Right atrium auricular region (tissue), 2 donors: ENCODE results near the gene DIP2B. TPM values are rescaled to one million over a fixed set of nuclear protein-coding genes. Genes with fewer than 3 reads are reported as not detected.

ENCODE experiments used
- DNase-seq: peaks from one replicate; pipeline ENCODE4 v3.0.0-alpha.2; 2019; ENCODE audit warnings: low spot score
- H3K27ac ChIP-seq, 2 donors: fragments of 200-600 bp; sonication (generic); 1 replicate in 1 of 2; 2 replicates in 1 of 2; pipeline ENCODE4 v1.5.1; 2016 to 2019
- H3K27me3 ChIP-seq, 2 donors: fragments of 200-600 bp; sonication (generic); one replicate each; pipeline versions ENCODE4 v1.5.1 to v1.6.0; 2017 to 2019
- H3K36me3 ChIP-seq: fragments of 200-600 bp; sonication (generic); one replicate; pipeline ENCODE4 v1.5.1; 2016
- H3K4me1 ChIP-seq, 2 donors: fragments of 200-600 bp; sonication (generic); one replicate each; pipeline versions ENCODE4 v1.5.1 to v1.6.0; 2017 to 2019
- H3K4me3 ChIP-seq, 2 donors: fragments of 200-600 bp; sonication (generic); 1 replicate in 1 of 2; 2 replicates in 1 of 2; pipeline ENCODE4 v1.5.1; 2017 to 2019; ENCODE audit warnings: mild to moderate bottlenecking in 1 of 2, moderate library complexity in 1 of 2
- H3K9me3 ChIP-seq, 2 donors: fragments of 200-600 bp; sonication (generic); one replicate each; pipeline ENCODE4 v1.5.1; 2019
- CTCF ChIP-seq, 2 donors: fragments of 200-600 bp; sonication (generic); IDR thresholded peaks; one replicate each; pipeline ENCODE4 v1.5.1; 2019; ENCODE audit warnings: antibody characterized with exemption in 2 of 2
- total RNA-seq, 2 donors: library from RNA; depleted of rRNA; stranded (reverse); fragments of >200 nt; gene quantifications; one replicate each; pipeline ENCODE4 v1.1.0, GENCODE V29; 2016

The DIP2B gene
- total RNA-seq, 2 donors from 2014 or later, result 11.6 to 15.2 TPM

GRCh38 chr12:50614167-50614759, 109.5 kb downstream of the DIP2B start:
- TF ChIP-seq CTCF (IDR thresholded peaks at IDR 0.05), result no peak
- Histone ChIP-seq H3K4me1 (peaks cover 0 to 26% of the 10 kb centered on the region in 2 donors), H3K9me3 (no peaks in the 10 kb centered on the region), H3K27me3 (no peaks in the 10 kb centered on the region), H3K27ac (peak overlapping the region in 1 of 2 donors; percentile 39), H3K36me3 (no peaks in the 10 kb centered on the region), H3K4me3 (no peak overlapping the region)
- no peak for DNase-seq

- Histone ChIP-seq H3K36me3 (no peaks in the 10 kb centered on the region), H3K27me3 (no peaks in the 10 kb centered on the region), H3K4me1 (peaks cover 0 to 30% of the 10 kb centered on the region in 2 donors), H3K27ac (no peak overlapping the region), H3K9me3 (no peaks in the 10 kb centered on the region), H3K4me3 (no peak overlapping the region)
- TF ChIP-seq CTCF (IDR thresholded peaks at IDR 0.05), result no peak
- DNase-seq, result no peak
Measured at GRCh38 chr12:50615145-50615906, 110.5 kb downstream of the DIP2B start.

DNA sequence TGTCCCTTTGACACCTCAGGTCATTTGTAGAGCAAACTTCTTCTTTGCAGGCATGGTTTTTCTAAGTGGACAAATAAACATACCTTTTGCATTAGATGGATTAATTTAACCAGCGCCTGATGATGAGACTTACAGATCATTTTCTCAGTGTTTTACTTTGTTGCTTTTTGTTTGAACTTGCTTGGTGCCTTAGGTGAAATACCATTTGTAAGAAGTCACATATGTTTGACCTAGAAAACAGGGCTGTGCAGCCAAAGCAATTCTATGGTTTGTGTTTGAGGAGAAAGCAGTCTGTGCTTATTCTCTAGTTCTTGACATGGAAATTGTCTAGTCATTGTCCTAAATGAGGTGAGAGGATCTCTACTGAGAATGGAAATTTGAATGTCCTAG, 111.1 kb downstream of the DIP2B start:
- Histone ChIP-seq H3K27ac (no peak overlapping the region), H3K4me3 (no peak overlapping the region), H3K36me3 (no peaks in the 10 kb centered on the region), H3K4me1 (peaks cover 0 to 36% of the 10 kb centered on the region in 2 donors), H3K27me3 (no peaks in the 10 kb centered on the region), H3K9me3 (no peaks in the 10 kb centered on the region)
- no peak for TF ChIP-seq CTCF (IDR thresholded peaks at IDR 0.05)
- no peak for DNase-seq

GRCh38 chr12:50617657-50618056, 112.9 kb downstream of the DIP2B start:
- Histone ChIP-seq H3K36me3 (no peaks in the 10 kb centered on the region), H3K27ac (no peak overlapping the region), H3K27me3 (no peaks in the 10 kb centered on the region), H3K9me3 (no peaks in the 10 kb centered on the region), H3K4me3 (no peak overlapping the region), H3K4me1 (peaks cover 0 to 49% of the 10 kb centered on the region in 2 donors)
- TF ChIP-seq CTCF (IDR thresholded peaks at IDR 0.05), result no peak
- no peak for DNase-seq

- Histone ChIP-seq H3K4me1 (peaks cover 0 to 40% of the 10 kb centered on the region in 2 donors), H3K27ac (peak overlapping the region in 1 of 2 donors; percentile 13), H3K4me3 (no peak overlapping the region)
Measured at GRCh38 chr12:50618864-50619609, 114.3 kb downstream of the DIP2B start.

More at GRCh38 chr12:50618864-50619609, 114.3 kb downstream of the DIP2B start:
- no peak for DNase-seq
- no peaks in the 10 kb centered on the region for H3K9me3 ChIP-seq
- TF ChIP-seq CTCF (IDR thresholded peaks at IDR 0.05), result no peak
- no peaks in the 10 kb centered on the region for H3K36me3 ChIP-seq
- no peaks in the 10 kb centered on the region for H3K27me3 ChIP-seq
